ENCODE data around the gene PARVA. TPM values are rescaled to one million over a fixed set of nuclear protein-coding genes. Genes with fewer than 3 reads are reported as not detected.
"Not testable (repeated sequence)": the region's sequence is repeated elsewhere in the genome, so short reads cannot be mapped to it uniquely, and the experiment has no call there.

The PARVA gene
- total RNA-seq, 1 experiment from 2014 or later = 10.4 TPM

DNA sequence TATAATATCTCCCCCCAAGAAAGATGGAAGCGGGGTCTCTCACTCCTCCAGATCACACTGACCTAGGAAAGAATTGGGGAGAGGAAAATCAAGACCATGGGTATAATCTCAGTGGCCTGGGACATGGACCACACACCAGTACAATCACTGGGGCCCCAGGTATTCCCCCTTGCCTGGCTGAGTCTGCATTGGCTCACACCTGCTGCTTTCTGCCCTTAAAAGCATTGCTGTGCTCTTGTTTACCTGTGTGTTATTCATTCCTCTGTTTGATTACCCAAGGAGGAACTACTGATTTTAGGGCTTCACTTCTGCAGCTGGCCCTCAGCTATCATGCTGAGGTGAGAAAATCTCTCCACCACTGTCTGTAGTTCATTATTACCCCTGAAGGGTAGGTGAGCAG is 14.0 kb upstream of the PARVA start (continued):
- TF ChIP-seq, protein P1, sequence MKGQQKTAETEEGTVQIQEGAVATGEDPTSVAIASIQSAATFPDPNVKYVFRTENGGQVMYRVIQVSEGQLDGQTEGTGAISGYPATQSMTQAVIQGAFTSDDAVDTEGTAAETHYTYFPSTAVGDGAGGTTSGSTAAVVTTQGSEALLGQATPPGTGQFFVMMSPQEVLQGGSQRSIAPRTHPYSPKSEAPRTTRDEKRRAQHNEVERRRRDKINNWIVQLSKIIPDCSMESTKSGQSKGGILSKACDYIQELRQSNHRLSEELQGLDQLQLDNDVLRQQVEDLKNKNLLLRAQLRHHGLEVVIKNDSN (CRISPR knock-in tag; IDR thresholded peaks at IDR 0.05) = no peak
- TF ChIP-seq ZNF219 (CRISPR knock-in tag; IDR thresholded peaks at IDR 0.05; ENCODE audit: borderline replicate concordance) (no peak), TEAD4 (CRISPR knock-in tag; IDR thresholded peaks at IDR 0.05) (no peak), IRF2 (CRISPR knock-in tag; IDR thresholded peaks at IDR 0.05; ENCODE audit: borderline replicate concordance, low read depth) (no peak), HMGA2 (CRISPR knock-in tag; IDR thresholded peaks at IDR 0.05) (no peak), SOX15 (CRISPR knock-in tag; IDR thresholded peaks at IDR 0.05) (no peak)
- TF ChIP-seq, protein P2, sequence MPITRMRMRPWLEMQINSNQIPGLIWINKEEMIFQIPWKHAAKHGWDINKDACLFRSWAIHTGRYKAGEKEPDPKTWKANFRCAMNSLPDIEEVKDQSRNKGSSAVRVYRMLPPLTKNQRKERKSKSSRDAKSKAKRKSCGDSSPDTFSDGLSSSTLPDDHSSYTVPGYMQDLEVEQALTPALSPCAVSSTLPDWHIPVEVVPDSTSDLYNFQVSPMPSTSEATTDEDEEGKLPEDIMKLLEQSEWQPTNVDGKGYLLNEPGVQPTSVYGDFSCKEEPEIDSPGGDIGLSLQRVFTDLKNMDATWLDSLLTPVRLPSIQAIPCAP (CRISPR knock-in tag; IDR thresholded peaks at IDR 0.05) = no peak
- TF ChIP-seq, protein P3, sequence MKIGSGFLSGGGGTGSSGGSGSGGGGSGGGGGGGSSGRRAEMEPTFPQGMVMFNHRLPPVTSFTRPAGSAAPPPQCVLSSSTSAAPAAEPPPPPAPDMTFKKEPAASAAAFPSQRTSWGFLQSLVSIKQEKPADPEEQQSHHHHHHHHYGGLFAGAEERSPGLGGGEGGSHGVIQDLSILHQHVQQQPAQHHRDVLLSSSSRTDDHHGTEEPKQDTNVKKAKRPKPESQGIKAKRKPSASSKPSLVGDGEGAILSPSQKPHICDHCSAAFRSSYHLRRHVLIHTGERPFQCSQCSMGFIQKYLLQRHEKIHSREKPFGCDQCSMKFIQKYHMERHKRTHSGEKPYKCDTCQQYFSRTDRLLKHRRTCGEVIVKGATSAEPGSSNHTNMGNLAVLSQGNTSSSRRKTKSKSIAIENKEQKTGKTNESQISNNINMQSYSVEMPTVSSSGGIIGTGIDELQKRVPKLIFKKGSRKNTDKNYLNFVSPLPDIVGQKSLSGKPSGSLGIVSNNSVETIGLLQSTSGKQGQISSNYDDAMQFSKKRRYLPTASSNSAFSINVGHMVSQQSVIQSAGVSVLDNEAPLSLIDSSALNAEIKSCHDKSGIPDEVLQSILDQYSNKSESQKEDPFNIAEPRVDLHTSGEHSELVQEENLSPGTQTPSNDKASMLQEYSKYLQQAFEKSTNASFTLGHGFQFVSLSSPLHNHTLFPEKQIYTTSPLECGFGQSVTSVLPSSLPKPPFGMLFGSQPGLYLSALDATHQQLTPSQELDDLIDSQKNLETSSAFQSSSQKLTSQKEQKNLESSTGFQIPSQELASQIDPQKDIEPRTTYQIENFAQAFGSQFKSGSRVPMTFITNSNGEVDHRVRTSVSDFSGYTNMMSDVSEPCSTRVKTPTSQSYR (CRISPR knock-in tag; IDR thresholded peaks at IDR 0.05) = no peak

DNA sequence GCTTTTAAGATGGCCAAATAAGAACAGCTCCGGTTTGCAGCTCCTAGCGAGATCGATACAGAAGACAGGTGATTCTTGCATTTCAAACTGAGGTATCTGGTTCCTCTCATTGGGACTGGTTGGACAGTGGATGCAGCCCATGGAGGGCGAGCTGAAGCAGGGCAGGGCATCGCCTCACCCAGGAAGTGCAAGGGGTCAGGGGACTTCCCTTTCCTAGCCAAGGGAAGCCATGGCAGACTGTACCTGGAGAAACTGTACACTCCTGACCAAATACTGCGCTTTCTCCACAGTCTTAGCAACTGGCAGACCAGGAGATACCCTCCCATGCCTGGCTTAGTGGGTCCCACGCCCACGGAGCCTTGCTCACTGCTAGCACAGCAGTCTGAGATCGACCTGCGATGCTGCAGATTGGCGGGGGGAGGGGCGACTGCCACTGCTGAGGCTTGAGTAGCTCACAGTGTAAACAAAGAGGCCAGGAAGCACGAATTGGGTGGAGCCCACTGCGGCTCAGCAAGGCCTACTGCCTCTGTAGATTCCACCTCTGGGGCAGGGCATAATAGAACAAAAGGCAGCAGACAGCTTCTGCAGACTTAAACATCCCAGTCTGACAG is 11.3 kb upstream of the PARVA start:
- not testable (repeated sequence) for H3K27ac Mint-ChIP-seq; H3K36me3 Mint-ChIP-seq; H3K27me3 Mint-ChIP-seq (ENCODE audit: low read depth)
- H3K9me3 Mint-ChIP-seq = peaks cover 14% of the 10 kb centered on the region
- peak overlapping the region; percentile 37; the same call in 1 of the 2 replicates for H3K4me3 Mint-ChIP-seq
- H3K4me1 Mint-ChIP-seq = peaks cover 27% of the 10 kb centered on the region
- ATAC-seq (peak; percentile 65), DNase-seq (ENCODE audit: low spot score) (peak; percentile 58)
- peak; percentile 50; the same call in 1 of the 2 replicates for TF ChIP-seq FOXK1 (CRISPR knock-in tag; IDR thresholded peaks at IDR 0.05)
- POLR2A ChIA-PET = interaction anchor here (2.2 kb wide), 1 partner anchor 11 kb away, joined by 8 read pairs; the partner anchor contains the start of gene PARVA
- CTCF ChIA-PET = interaction anchor here (0.6 to 3.1 kb wide), 8 partner anchors 11 to 609 kb away, joined by 3 to 16 read pairs (median 3); partner anchors contain the start of gene PARVA

DNA sequence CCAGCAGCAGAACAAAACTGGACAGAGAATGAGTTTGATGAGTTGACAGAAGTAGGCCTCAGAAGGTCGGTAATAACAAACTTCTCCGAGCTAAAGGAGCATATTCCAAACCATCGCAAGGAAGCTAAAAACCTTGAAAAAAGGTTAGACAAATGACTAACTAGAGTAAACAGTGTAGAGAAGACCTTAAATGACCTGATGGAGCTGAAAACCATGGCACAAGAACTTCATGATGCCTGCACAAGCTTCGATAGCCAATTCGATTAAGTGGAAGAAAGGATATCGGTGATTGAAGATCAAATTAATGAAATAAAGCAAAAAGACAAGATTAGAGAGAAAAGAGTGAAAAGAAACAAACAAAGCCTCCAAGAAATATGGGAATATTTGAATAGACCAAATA is 10.3 kb upstream of the PARVA start:
- peaks cover 27% of the 10 kb centered on the region for H3K4me1 Mint-ChIP-seq
- not testable (repeated sequence) for DNase-seq (ENCODE audit: low spot score); H3K4me3 Mint-ChIP-seq; H3K36me3 Mint-ChIP-seq; H3K27ac Mint-ChIP-seq; ATAC-seq; H3K27me3 Mint-ChIP-seq (ENCODE audit: low read depth)
- POLR2A ChIA-PET = interaction anchor here (2.2 kb wide), 1 partner anchor 10 kb away, joined by 8 read pairs; the partner anchor contains the start of gene PARVA
- CTCF ChIA-PET = interaction anchor here (1.3 to 3.1 kb wide), 4 partner anchors 35 to 547 kb away, joined by 3 to 16 read pairs (median 6); no protein-coding TSS in a partner anchor
- peaks cover 20% of the 10 kb centered on the region for H3K9me3 Mint-ChIP-seq

DNA sequence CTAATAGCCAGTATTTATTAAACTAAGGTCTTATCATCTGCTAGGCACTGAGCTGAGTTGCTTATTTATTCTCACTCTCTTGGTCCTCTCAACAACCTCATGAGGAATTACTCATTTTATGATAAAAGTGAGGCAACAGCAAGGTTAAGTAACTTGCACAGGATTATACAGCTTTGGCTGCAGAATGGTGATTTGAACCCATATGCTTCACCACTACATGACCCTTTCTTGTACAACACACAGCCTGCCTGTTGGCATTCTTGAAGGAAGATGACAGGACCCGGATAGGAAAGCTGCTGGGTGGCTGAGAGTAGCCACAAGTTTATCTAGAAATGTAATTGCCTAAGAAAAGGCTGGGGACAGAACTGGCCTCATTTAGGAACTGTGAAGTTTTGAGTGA is 5.3 kb upstream of the PARVA start:
- TF ChIP-seq, protein P4, sequence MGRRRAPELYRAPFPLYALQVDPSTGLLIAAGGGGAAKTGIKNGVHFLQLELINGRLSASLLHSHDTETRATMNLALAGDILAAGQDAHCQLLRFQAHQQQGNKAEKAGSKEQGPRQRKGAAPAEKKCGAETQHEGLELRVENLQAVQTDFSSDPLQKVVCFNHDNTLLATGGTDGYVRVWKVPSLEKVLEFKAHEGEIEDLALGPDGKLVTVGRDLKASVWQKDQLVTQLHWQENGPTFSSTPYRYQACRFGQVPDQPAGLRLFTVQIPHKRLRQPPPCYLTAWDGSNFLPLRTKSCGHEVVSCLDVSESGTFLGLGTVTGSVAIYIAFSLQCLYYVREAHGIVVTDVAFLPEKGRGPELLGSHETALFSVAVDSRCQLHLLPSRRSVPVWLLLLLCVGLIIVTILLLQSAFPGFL (CRISPR knock-in tag; IDR thresholded peaks at IDR 0.05; ENCODE audit: borderline replicate concordance) = no peak
- TF ChIP-seq GTF2I (CRISPR knock-in tag; conservative IDR thresholded peaks at IDR 0.05) (no peak), ZNF317 (CRISPR knock-in tag; IDR thresholded peaks at IDR 0.05; ENCODE audit: borderline replicate concordance, low read depth) (no peak), RORB (CRISPR knock-in tag; IDR thresholded peaks at IDR 0.05) (no peak)
- Mint-ChIP-seq H3K36me3 (peaks cover 12% of the 10 kb centered on the region), H3K27me3 (ENCODE audit: low read depth) (peaks cover 33% of the 10 kb centered on the region), H3K4me3 (no peak overlapping the region), H3K9me3 (peaks cover 34% of the 10 kb centered on the region), H3K27ac (no peak overlapping the region), H3K4me1 (peaks cover 15% of the 10 kb centered on the region)
- DNase-seq (ENCODE audit: low spot score) = no peak
- no peak for ATAC-seq
- POLR2A ChIA-PET = no interaction called here
- CTCF ChIA-PET = interaction anchor here (0.5 kb wide), 1 partner anchor 380 kb away, joined by 3 read pairs; no protein-coding TSS in a partner anchor

Measured in WTC11 (cell line).